SK-N-SH treated with all-trans-retinoic acid at 6 μM for 48 hours (cell line): ENCODE results near the gene GRK6.

Experiments
- ARNTL ChIP-seq: fragments of 450-650 bp; formaldehyde crosslinking; IDR thresholded peaks from 2 replicates; pipeline ENCODE4 v1.5.0; 2020; ENCODE audit warnings: low read depth, mild to moderate bottlenecking, moderate library complexity, borderline replicate concordance
- CREB5 ChIP-seq: fragments of 250-450 bp; sonication (Bioruptor Pico); IDR thresholded peaks from 2 replicates; pipeline ENCODE4 v1.5.1; 2020; ENCODE audit warnings: low read depth, mild to moderate bottlenecking, moderate library complexity
- GLIS3 ChIP-seq: fragments of 250-450 bp; sonication (Bioruptor Pico); IDR thresholded peaks from 2 replicates; pipeline ENCODE4 v1.5.0; 2020; ENCODE audit warnings: mild to moderate bottlenecking, moderate library complexity
- ISL1 ChIP-seq: fragments of 250-450 bp; sonication (Bioruptor Pico); IDR thresholded peaks from 2 replicates; pipeline ENCODE4 v2.1.2; 2022; ENCODE audit warnings: mild to moderate bottlenecking, moderate library complexity
- ZC3H10 ChIP-seq: fragments of 250-450 bp; sonication (Bioruptor Pico); IDR thresholded peaks from 2 replicates; pipeline ENCODE4 v1.5.1; 2021; ENCODE audit warnings: mild to moderate bottlenecking, moderate library complexity

- TF ChIP-seq ZC3H10 (CRISPR knock-in tag) (no peak), CREB5 (CRISPR knock-in tag) (no peak), ISL1 (CRISPR knock-in tag) (no peak), ARNTL (CRISPR knock-in tag) (no peak), GLIS3 (CRISPR knock-in tag) (no peak)
These were observed 43.3 kb upstream of the GRK6 start for GRCh38 chr5:177383181-177383580.
